Measurements from ENCODE around the gene SPCS1.

- TF ChIP-seq CTCF (IDR thresholded peaks at IDR 0.05) = no peak
- TF ChIP-seq POLR2A (IDR thresholded peaks at IDR 0.05) = no peak
Observed at GRCh38 chr3:52703341-52703740, 2.6 kb upstream of the SPCS1 start.
